Adrenal gland (tissue), 12 donors: Measurements from ENCODE around the gene NAT8. TPM values are rescaled to one million over a fixed set of nuclear protein-coding genes. Genes with fewer than 3 reads are reported as not detected.
"Not testable (repeated sequence)": the region's sequence is repeated elsewhere in the genome, so short reads cannot be mapped to it uniquely, and the experiment has no call there.

Experiments
- DNase-seq, 7 donors: peaks; one replicate each; pipeline ENCODE4 v3.0.0-alpha.2; 2019 to 2020
- H3K27ac ChIP-seq, 5 donors: fragments of 200-600 bp; sonication (generic) in 4 of 5; 1 replicate in 3 of 5; 2 replicates in 2 of 5; pipeline versions ENCODE4 v1.5.1 to v1.8.0; 2016 to 2020; ENCODE audit warnings: mild to moderate bottlenecking in 1 of 5
- H3K27me3 ChIP-seq: fragments of 200-600 bp; 2 replicates; pipeline ENCODE4 v1.8.0; 2021
- H3K36me3 ChIP-seq, 2 donors: fragments of 200-600 bp; replicated peaks in 1 of 2; 1 replicate in 1 of 2; 2 replicates in 1 of 2; pipeline versions ENCODE4 v1.5.1 to v1.8.0; 2018 to 2022
- H3K4me1 ChIP-seq, 2 donors: fragments of 200-600 bp; replicated peaks in 1 of 2; 1 replicate in 1 of 2; 2 replicates in 1 of 2; pipeline versions ENCODE4 v1.5.1 to v1.8.0; 2018 to 2021
- H3K4me3 ChIP-seq, 4 donors: fragments of 200-600 bp; sonication (generic) in 3 of 4; one replicate each; pipeline ENCODE4 v1.5.1; 2016 to 2018
- H3K9me3 ChIP-seq, 3 donors: fragments of 200-600 bp; sonication (generic) in 1 of 3; replicated peaks in 1 of 3; 1 replicate in 2 of 3; 2 replicates in 1 of 3; pipeline versions ENCODE4 v1.5.1 to v1.8.0; 2016 to 2021
- POLR2A ChIP-seq, 2 donors: fragments of 450-650 bp; IDR thresholded peaks; one replicate each; pipeline ENCODE4 v1.6.1; 2017; ENCODE audit warnings: antibody characterized with exemption in 2 of 2, mild to moderate bottlenecking in 2 of 2, moderate library complexity in 1 of 2
- WGBS, 4 donors: extraction: QIAGEN DNeasy Blood & Tissue Kit in 2 of 4; methylation state at CpG; one replicate each; pipeline versions ENCODE4 v1.1.5 to v1.1.7; 2013 to 2017; 5-methylcytosine and 5-hydroxymethylcytosine counted together
- intact Hi-C, 2 donors: fragments of 100-400 bp; cut with DNase I; formaldehyde crosslinking; loops; one replicate each; pipeline versions ENCODE4 v1.14.1 to v1.15.0; 2022 to 2023
- polyA plus RNA-seq, 3 donors: library from polyadenylated mRNA; stranded (reverse); fragments of 200-250 nt in 2 of 3; fragments of 350-450 nt in 1 of 3; fragmentation: Illumina TruSeq in 1 of 3; extraction: RNeasy Lipid Tissue Mini Kit (QIAGEN cat#74804) in 1 of 3; gene quantifications; one replicate each; pipeline ENCODE4 v1.2.3, GENCODE V29; 2013 to 2014
- total RNA-seq, 9 donors: library from RNA; depleted of rRNA in 4 of 9; stranded (reverse); fragments of >200 nt in 4 of 9; fragments of 120-200 nt in 1 of 9; fragmentation: NEBNext Ultra II Directional in 1 of 9; extraction: Animal tissue kit (Norgen Biotek cat#: 25700) in 1 of 9; gene quantifications; one replicate each; pipeline versions ENCODE4 v1.1.0 to v1.2.4, GENCODE V29; 2013 to 2023
- TF ChIP-seq, protein P1 (sequence below), 6 experiments: fragments of 450-650 bp in 4 of 6; fragments of 200-600 bp in 2 of 6; sonication (generic) in 1 of 6; IDR thresholded peaks; 1 replicate in 5 of 6; 2 replicates in 1 of 6; pipeline versions ENCODE4 v1.5.1 to v1.8.0; 2016 to 2021; ENCODE audit warnings: antibody characterized with exemption in 6 of 6, mild to moderate bottlenecking in 2 of 6, moderate library complexity in 1 of 6
- donor health status: healthy with polysubstance abuse.
- donor health status: Bipolar disorder and iron deficiency.
- donor health status: DM: yes; HTN: yes; CAD: no.
- donor health status: DM: no; HTN: no; CAD: no.
- donor health status: DM: no; HTN: no; CAD: no.
- donor health status: DM: yes; HTN: yes; CAD: no.

NAT8 gene
- total and polyA plus RNA-seq, 12 donors, result 0.10 to 1.2 (median 0.60) TPM; not detected in 6

DNA sequence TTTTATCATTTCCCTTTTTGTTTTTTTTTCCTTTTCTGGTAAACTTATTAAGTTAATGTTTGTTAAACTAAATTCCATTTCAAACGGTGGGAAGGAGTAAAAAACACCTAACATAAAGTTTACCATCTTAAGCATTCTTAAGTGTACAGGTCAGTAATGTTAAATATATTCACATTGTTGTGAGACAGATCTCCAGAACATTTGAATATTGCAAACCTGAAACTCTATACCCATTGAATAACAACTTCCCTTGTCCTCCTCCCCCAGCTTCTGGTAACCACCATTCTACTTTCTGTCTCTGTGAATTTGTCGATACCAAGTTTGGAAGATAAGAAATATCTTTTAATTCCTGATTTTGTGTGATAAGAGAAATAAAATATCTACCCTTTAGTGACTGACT, 12.0 kb upstream of the NAT8 start:
- no peak for DNase-seq
- no peak overlapping the region for H3K4me3 ChIP-seq
- H3K4me1 ChIP-seq, result no peaks in the 10 kb centered on the region
- H3K36me3 ChIP-seq, result no peaks in the 10 kb centered on the region
- WGBS, 4 donors, result 53 to 76% (median 63%) methylated on average over 2 of the region's 2 CpGs
- H3K27me3 ChIP-seq, result no peaks in the 10 kb centered on the region
- intact Hi-C loops, result no loop called here
- TF ChIP-seq, protein P1, sequence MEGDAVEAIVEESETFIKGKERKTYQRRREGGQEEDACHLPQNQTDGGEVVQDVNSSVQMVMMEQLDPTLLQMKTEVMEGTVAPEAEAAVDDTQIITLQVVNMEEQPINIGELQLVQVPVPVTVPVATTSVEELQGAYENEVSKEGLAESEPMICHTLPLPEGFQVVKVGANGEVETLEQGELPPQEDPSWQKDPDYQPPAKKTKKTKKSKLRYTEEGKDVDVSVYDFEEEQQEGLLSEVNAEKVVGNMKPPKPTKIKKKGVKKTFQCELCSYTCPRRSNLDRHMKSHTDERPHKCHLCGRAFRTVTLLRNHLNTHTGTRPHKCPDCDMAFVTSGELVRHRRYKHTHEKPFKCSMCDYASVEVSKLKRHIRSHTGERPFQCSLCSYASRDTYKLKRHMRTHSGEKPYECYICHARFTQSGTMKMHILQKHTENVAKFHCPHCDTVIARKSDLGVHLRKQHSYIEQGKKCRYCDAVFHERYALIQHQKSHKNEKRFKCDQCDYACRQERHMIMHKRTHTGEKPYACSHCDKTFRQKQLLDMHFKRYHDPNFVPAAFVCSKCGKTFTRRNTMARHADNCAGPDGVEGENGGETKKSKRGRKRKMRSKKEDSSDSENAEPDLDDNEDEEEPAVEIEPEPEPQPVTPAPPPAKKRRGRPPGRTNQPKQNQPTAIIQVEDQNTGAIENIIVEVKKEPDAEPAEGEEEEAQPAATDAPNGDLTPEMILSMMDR (IDR thresholded peaks at IDR 0.05), result no peak
- no peak for TF ChIP-seq POLR2A (IDR thresholded peaks at IDR 0.05)
- H3K9me3 ChIP-seq, result no peaks in the 10 kb centered on the region
- no peak overlapping the region for H3K27ac ChIP-seq

DNA sequence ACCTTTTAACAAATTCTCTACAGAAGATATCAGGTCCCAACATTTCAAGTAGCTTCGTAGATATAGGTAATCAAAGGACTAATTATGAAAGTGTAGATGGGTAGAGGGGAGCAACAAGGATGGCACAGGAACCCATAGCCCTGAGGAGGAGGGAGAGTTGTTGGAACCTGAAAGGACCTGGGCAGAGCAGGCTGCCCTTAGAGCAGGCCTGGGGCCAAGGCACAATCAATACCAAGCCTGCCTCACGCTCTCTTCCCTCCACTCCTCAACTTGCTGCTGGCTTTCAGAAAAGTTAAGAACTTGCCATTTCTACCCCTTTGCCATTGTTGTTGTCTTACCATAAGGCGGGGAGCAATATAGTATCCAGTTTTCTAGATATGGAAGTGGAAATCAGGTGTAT, 10.1 kb upstream of the NAT8 start:
- TF ChIP-seq, protein P1 (IDR thresholded peaks at IDR 0.05), result no peak
- no peak for TF ChIP-seq POLR2A (IDR thresholded peaks at IDR 0.05)
- no peaks in the 10 kb centered on the region for H3K4me1 ChIP-seq
- H3K36me3 ChIP-seq, result no peaks in the 10 kb centered on the region
- intact Hi-C loops, result no loop called here
- no peak overlapping the region for H3K4me3 ChIP-seq
- H3K27ac ChIP-seq, result no peak overlapping the region
- H3K9me3 ChIP-seq, result no peaks in the 10 kb centered on the region
- DNase-seq, result no peak
- H3K27me3 ChIP-seq, result no peaks in the 10 kb centered on the region
- WGBS, 4 donors, result 86 to 95% (median 93%) methylated on average over 3 of the region's 3 CpGs

DNA sequence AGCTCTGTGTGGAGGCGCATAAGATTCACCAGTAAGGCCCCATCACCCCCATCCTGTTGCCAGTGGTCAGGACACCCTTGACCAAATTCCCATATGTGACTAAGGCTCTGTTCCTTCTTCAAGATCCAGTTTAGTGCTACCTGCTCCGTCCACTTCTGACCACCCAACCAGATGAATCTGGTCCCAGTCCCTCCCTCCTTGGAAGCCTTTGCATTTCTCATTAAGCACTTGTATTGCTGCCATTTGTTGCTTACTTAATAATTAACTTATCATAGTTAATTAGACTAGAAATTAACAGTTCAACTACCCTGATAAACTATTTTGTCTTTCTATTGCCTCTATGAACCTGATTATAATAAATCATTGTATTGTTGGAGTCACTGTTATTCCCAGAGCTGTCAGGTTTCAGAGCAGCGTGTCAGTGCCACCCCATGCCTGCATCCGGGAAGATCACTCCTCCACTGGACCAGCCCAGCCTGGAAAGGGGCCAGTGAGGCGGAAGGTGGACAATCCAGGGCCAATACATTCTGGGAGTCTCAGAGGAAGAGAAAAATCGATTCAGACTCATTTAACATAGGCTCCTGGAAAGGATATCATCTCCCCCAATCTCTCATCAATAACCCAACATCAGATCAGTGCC, 9.5 kb upstream of the NAT8 start:
- no peak overlapping the region for H3K4me3 ChIP-seq
- H3K4me1 ChIP-seq, result no peaks in the 10 kb centered on the region
- no peaks in the 10 kb centered on the region for H3K27me3 ChIP-seq
- no peak overlapping the region for H3K27ac ChIP-seq
- no peak for DNase-seq
- WGBS, 4 donors, result 63 to 72% (median 70%) methylated on average over 6 of the region's 6 CpGs
- H3K36me3 ChIP-seq, result no peaks in the 10 kb centered on the region
- TF ChIP-seq POLR2A (IDR thresholded peaks at IDR 0.05), result no peak
- TF ChIP-seq, protein P1 (IDR thresholded peaks at IDR 0.05), result no peak
- intact Hi-C loops, result no loop called here
- no peaks in the 10 kb centered on the region for H3K9me3 ChIP-seq

DNA sequence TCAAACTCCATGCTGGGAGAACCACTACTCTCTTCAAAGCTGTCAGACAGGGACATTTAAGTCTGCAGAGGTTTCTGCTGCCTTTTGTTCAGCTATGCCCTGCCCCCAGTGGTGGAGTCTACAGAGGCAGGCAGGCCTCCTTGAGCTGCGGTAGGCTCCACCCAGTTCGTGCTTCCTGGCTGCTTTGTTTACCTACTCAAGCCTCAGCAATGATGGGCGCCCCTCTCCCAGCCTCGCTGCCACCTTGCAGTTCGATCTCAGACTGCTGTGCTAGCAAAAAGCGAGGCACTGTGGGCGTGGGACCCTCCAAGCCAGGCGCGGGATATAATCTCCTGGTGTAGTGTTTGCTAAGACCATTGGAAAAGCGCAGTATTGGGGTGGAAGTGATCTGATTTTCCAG, 5.5 kb upstream of the NAT8 start:
- H3K27me3 ChIP-seq, intact Hi-C loops, H3K4me3 ChIP-seq, H3K9me3 ChIP-seq, DNase-seq, H3K27ac ChIP-seq, H3K4me1 ChIP-seq, H3K36me3 ChIP-seq: not testable (repeated sequence)
- 60 to 91% (median 88%) methylated on average over 1 to 10 of the region's 10 CpGs for WGBS, 4 donors

DNA sequence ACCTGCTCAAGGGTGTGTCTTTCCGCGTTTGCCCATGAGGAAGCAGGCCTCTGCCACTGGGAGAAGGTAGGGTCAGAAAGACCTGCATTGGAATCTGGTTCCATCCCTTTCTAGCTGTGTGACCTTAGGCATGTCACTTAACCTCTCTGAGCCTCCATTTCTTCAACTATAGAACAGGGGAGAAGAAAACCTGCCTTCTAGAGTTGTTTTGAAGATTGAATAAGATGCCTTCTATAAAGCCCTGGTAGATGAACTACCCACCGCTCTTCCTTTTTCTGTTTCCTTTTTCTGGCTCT, 507 bp downstream of the NAT8 start:
- H3K4me3 ChIP-seq, result no peak overlapping the region
- TF ChIP-seq, protein P1 (IDR thresholded peaks at IDR 0.05), result no peak
- TF ChIP-seq POLR2A (IDR thresholded peaks at IDR 0.05), result no peak
- H3K4me1 ChIP-seq, result peaks cover 0 to 5% of the 10 kb centered on the region in 2 donors
- H3K27ac ChIP-seq, result peak overlapping the region in 1 of 5 donors; percentile 82
- H3K27me3 ChIP-seq, result no peaks in the 10 kb centered on the region
- no peak for DNase-seq
- no peaks in the 10 kb centered on the region for H3K36me3 ChIP-seq
- no peaks in the 10 kb centered on the region for H3K9me3 ChIP-seq
- intact Hi-C loops, result no loop called here
- 76 to 96% (median 80%) methylated on average over 3 of the region's 3 CpGs for WGBS, 4 donors
